Astrocyte of the spinal cord (primary cell): ENCODE data around the gene SMOC1.

Experiments used
- DNase-seq: peaks from one replicate; pipeline ENCODE4 v3.0.0; 2011; ENCODE audit warnings: low read depth, low spot score
- H3K4me3 ChIP-seq: 2 replicates; pipeline ENCODE4 v1.5.1; 2011; ENCODE audit warnings: low read depth, mild to moderate bottlenecking, low read length, moderate library complexity
- in situ Hi-C: cut with HindIII; loops from 2 replicates; pipeline ENCODE4 v1.10.0; 2017; ENCODE audit warnings: low sequenced_read_pairs
- TF ChIP-seq, protein P1 (sequence below): IDR thresholded peaks from 2 replicates; pipeline ENCODE4 v1.5.1; 2012; ENCODE audit warnings: low read depth, mild to moderate bottlenecking, low read length, inconsistent platforms

Gene SMOC1

DNA sequence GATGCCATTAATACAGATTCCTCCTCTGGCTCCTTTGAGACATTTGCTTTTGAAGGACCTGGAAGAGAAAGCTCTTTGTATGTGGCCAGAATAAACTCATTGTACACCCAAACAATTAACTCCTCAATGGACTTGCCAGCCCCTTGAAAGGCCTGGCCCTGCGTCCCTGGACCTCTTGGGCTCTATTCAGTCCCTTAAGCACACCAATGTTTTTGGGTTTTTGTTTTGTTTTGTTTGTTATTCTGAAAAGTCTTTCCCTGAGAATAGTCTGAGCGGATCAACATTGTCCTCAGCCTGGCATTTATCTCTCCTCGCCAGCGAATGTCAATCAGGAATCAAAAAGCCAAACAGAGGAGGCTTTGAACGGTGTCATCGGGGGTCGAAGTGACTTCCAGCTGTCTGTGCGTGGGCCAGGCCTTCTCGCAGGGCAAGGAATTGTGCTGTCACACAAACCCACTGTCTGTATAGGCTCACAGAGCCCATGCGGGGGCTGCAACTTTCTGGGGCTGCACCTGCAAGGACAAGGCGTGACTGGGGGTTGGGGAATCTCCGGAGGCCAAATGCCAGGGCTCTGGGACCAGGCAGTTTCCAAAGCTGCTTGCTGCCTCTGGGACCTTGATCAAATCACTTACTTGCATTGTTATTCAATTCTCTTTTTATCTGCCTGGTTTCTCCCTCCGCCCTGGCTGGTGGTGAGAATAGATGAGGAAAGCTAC lies 108.3 kb downstream of the SMOC1 start:
- TF ChIP-seq, protein P1, sequence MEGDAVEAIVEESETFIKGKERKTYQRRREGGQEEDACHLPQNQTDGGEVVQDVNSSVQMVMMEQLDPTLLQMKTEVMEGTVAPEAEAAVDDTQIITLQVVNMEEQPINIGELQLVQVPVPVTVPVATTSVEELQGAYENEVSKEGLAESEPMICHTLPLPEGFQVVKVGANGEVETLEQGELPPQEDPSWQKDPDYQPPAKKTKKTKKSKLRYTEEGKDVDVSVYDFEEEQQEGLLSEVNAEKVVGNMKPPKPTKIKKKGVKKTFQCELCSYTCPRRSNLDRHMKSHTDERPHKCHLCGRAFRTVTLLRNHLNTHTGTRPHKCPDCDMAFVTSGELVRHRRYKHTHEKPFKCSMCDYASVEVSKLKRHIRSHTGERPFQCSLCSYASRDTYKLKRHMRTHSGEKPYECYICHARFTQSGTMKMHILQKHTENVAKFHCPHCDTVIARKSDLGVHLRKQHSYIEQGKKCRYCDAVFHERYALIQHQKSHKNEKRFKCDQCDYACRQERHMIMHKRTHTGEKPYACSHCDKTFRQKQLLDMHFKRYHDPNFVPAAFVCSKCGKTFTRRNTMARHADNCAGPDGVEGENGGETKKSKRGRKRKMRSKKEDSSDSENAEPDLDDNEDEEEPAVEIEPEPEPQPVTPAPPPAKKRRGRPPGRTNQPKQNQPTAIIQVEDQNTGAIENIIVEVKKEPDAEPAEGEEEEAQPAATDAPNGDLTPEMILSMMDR = no peak
- DNase-seq = no peak
- in situ Hi-C loops = no loop called here
- no peak overlapping the region for H3K4me3 ChIP-seq

DNA sequence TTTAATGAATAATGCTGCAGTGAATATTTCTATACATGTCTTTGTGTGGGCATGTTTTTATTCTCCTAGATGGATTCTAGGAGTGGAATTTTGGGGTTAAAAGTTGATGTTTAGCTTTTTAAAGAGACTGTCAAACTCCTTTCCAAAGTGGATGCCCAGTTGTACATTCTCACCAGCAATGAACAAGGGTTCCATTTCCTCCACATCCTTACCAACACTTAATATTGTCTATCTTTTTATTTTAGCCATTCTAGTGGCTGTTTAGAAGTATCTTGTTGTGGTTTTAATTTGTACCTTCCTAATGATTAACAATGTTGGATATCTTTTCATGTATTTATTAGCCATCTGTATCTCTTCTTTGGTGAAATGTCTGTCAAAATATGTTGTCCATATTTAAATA lies 109.8 kb downstream of the SMOC1 start:
- TF ChIP-seq, protein P1 = no peak
- in situ Hi-C loops = no loop called here
- no peak for DNase-seq
- no peak overlapping the region for H3K4me3 ChIP-seq

DNA sequence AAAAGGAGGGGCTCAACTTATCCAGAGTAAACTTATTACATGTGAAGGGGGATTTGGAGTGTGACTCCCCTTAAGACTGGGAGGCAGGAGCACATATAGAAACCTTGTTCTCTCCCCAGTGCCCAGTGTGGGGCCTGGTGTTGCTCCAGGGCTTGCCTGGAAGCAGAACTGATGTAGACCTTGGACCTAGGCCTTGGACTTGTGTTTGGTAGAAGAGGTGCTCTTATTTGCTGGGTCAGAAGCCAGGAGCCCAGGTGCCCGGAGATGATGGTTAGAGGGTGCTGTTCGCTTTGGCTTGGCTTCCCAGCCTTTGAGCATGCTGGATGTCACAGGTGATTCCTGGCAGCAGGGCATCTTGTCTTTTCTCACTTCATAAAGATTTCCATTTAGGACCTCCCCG lies 110.4 kb downstream of the SMOC1 start:
- DNase-seq = no peak
- TF ChIP-seq, protein P1 = no peak
- no peak overlapping the region for H3K4me3 ChIP-seq
- in situ Hi-C loops = no loop called here

DNA sequence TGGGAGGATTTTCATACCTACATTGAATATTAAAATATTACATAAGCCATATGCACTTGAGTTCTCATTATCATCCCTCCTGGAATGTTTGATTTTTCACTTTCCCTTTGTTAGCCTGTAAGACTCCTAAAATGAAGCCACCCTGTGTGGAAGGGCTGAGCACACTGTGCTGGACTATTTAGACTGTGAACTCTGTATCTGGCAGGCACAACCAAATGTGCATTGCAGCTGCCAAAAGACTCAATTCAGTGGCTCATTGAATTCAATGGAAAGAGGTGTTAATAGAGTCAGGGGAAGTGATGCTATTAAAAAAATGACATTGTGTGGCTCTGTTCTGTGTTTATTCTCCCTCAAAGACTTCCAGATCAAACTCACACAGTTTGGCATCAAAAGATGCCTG lies 111.1 kb downstream of the SMOC1 start:
- no peak for DNase-seq
- H3K4me3 ChIP-seq = no peak overlapping the region
- TF ChIP-seq, protein P1 = no peak
- in situ Hi-C loops = no loop called here

DNA sequence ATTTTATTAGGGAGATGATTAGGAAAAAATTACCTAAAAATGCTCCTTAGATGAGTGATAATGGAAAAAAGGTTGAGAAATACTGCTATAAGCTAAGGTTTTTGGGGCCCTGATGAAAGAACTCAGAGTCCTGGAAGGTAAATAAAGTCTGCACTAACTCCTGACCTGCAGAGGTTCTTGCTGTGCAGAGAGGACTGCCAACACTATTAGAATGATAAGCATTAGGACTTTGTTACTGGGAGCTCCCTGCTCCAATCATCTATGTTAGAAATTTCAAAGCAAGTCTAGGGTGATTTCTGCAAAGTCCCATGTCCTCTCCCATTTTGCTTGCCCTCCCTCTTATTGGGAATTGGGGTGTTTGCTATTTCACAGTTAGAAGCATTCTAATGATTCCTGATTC lies 112.2 kb downstream of the SMOC1 start:
- H3K4me3 ChIP-seq = no peak overlapping the region
- no peak for DNase-seq
- in situ Hi-C loops = no loop called here
- TF ChIP-seq, protein P1 = no peak

DNA sequence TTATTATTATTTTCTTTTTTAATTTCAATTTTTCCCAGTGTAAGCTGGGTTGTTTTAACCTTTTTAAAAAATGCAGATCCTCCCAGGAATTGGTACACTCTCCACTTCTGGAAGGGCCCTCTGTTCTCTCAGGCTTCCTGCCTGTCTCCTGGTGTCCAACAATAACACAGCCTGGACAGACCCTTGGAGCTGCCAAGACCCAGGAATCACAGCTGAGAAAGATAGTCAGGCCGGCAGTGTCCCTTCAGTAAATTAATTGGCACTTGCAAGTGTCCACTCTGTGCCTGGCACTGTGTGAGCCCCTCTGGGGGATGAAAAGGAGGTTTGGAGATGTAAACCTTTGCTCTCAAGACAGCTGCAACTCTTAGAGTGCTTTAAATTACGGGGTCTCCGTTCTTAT lies 113.3 kb downstream of the SMOC1 start:
- in situ Hi-C loops = no loop called here
- no peak for DNase-seq
- TF ChIP-seq, protein P1 = no peak
- H3K4me3 ChIP-seq = no peak overlapping the region
